Measurements from ENCODE around the gene ACOT12.
"Not testable (repeated sequence)": the region's sequence is repeated elsewhere in the genome, so short reads cannot be mapped to it uniquely, and the experiment has no call there.

Gene ACOT12

DNA sequence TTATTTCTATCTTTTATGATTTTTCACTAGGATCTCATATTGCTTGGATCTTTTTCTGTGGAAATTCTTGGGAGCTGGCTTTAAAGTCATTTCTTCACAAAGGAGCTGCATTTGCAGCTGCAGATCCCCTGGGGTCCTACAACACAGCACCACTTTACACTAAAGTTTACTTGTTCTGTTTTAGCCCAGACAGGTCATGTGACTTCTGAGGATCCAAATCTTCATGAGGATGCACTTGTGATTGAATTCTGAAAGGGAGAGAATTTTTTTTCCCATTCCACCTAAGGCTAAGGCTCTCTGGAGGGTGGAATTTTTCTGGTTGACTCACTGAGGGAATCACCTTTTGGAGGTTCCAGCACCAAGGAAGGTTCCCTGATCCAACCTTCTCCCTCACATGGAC is 43.4 kb downstream of the ACOT12 start:
- H3K27me3 ChIP-seq (ENCODE audit: low read depth, low read length), result no peaks in the 10 kb centered on the region
- H3K27ac ChIP-seq (ENCODE audit: low read length), result no peak overlapping the region
- no peak overlapping the region for H3K9ac ChIP-seq (ENCODE audit: low read length)
- no peaks in the 10 kb centered on the region for H3K9me3 ChIP-seq (ENCODE audit: insufficient read depth, low read length)
- no peaks in the 10 kb centered on the region for H3K36me3 ChIP-seq (replicated peaks; ENCODE audit: low read depth, low read length)
- H2AFZ ChIP-seq (ENCODE audit: low read depth, low read length), result no peak overlapping the region
- H3K4me2 ChIP-seq (ENCODE audit: low read length), result no peak overlapping the region
- H3K79me2 ChIP-seq (ENCODE audit: low read length), result no peaks in the 10 kb centered on the region
- TF ChIP-seq, protein P1, sequence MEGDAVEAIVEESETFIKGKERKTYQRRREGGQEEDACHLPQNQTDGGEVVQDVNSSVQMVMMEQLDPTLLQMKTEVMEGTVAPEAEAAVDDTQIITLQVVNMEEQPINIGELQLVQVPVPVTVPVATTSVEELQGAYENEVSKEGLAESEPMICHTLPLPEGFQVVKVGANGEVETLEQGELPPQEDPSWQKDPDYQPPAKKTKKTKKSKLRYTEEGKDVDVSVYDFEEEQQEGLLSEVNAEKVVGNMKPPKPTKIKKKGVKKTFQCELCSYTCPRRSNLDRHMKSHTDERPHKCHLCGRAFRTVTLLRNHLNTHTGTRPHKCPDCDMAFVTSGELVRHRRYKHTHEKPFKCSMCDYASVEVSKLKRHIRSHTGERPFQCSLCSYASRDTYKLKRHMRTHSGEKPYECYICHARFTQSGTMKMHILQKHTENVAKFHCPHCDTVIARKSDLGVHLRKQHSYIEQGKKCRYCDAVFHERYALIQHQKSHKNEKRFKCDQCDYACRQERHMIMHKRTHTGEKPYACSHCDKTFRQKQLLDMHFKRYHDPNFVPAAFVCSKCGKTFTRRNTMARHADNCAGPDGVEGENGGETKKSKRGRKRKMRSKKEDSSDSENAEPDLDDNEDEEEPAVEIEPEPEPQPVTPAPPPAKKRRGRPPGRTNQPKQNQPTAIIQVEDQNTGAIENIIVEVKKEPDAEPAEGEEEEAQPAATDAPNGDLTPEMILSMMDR (IDR thresholded peaks at IDR 0.05; ENCODE audit: low read depth, low read length), result no peak
- no peak for TF ChIP-seq EZH2phosphoT487 (IDR thresholded peaks at IDR 0.05; ENCODE audit: low read depth)
- no peak overlapping the region for H3K4me3 ChIP-seq (ENCODE audit: low read length)
- H4K20me1 ChIP-seq (ENCODE audit: insufficient read depth, low read length), result no peaks in the 10 kb centered on the region
- no peaks in the 10 kb centered on the region for H3K4me1 ChIP-seq (ENCODE audit: low read length)

GRCh38 chr5:81349161-81349560 is 44.8 kb downstream of the ACOT12 start:
- Histone ChIP-seq H2AFZ (ENCODE audit: low read depth, low read length) (no peak overlapping the region), H3K79me2 (ENCODE audit: low read length) (no peaks in the 10 kb centered on the region), H3K4me1 (ENCODE audit: low read length) (no peaks in the 10 kb centered on the region), H3K4me3 (ENCODE audit: low read length) (no peak overlapping the region), H3K27me3 (ENCODE audit: low read depth, low read length) (no peaks in the 10 kb centered on the region), H3K9me3 (ENCODE audit: insufficient read depth, low read length) (no peaks in the 10 kb centered on the region), H3K9ac (ENCODE audit: low read length) (no peak overlapping the region), H4K20me1 (ENCODE audit: insufficient read depth, low read length) (no peaks in the 10 kb centered on the region), H3K4me2 (ENCODE audit: low read length) (no peak overlapping the region), H3K36me3 (replicated peaks; ENCODE audit: low read depth, low read length) (no peaks in the 10 kb centered on the region), H3K27ac (ENCODE audit: low read length) (no peak overlapping the region)
- no peak for TF ChIP-seq EZH2phosphoT487 (IDR thresholded peaks at IDR 0.05; ENCODE audit: low read depth)
- TF ChIP-seq, protein P1 (IDR thresholded peaks at IDR 0.05; ENCODE audit: low read depth, low read length), result no peak

GRCh38 chr5:81345411-81346003 is 48.4 kb downstream of the ACOT12 start:
- no peaks in the 10 kb centered on the region for H3K79me2 ChIP-seq (ENCODE audit: low read length)
- no peaks in the 10 kb centered on the region for H3K27me3 ChIP-seq (ENCODE audit: low read depth, low read length)
- TF ChIP-seq, protein P1 (IDR thresholded peaks at IDR 0.05; ENCODE audit: low read depth, low read length), result no peak
- no peak for TF ChIP-seq EZH2phosphoT487 (IDR thresholded peaks at IDR 0.05; ENCODE audit: low read depth)
- no peak overlapping the region for H2AFZ ChIP-seq (ENCODE audit: low read depth, low read length)
- H3K9ac ChIP-seq (ENCODE audit: low read length), result no peak overlapping the region
- H3K4me1 ChIP-seq (ENCODE audit: low read length), result no peaks in the 10 kb centered on the region
- no peak overlapping the region for H3K27ac ChIP-seq (ENCODE audit: low read length)
- no peaks in the 10 kb centered on the region for H3K36me3 ChIP-seq (replicated peaks; ENCODE audit: low read depth, low read length)
- H3K9me3 ChIP-seq (ENCODE audit: insufficient read depth, low read length), result no peaks in the 10 kb centered on the region
- H3K4me3 ChIP-seq (ENCODE audit: low read length), result no peak overlapping the region
- H4K20me1 ChIP-seq (ENCODE audit: insufficient read depth, low read length), result no peaks in the 10 kb centered on the region
- H3K4me2 ChIP-seq (ENCODE audit: low read length), result no peak overlapping the region

- H3K4me2 ChIP-seq (ENCODE audit: low read length), result no peak overlapping the region
- no peak overlapping the region for H3K4me3 ChIP-seq (ENCODE audit: low read length)
- no peaks in the 10 kb centered on the region for H3K27me3 ChIP-seq (ENCODE audit: low read depth, low read length)
- H4K20me1 ChIP-seq (ENCODE audit: insufficient read depth, low read length), result no peaks in the 10 kb centered on the region
- H3K4me1 ChIP-seq (ENCODE audit: low read length), result no peaks in the 10 kb centered on the region
- no peaks in the 10 kb centered on the region for H3K9me3 ChIP-seq (ENCODE audit: insufficient read depth, low read length)
- no peaks in the 10 kb centered on the region for H3K36me3 ChIP-seq (replicated peaks; ENCODE audit: low read depth, low read length)
- H3K27ac ChIP-seq (ENCODE audit: low read length), result no peak overlapping the region
- H3K79me2 ChIP-seq (ENCODE audit: low read length), result no peaks in the 10 kb centered on the region
- no peak overlapping the region for H2AFZ ChIP-seq (ENCODE audit: low read depth, low read length)
- no peak overlapping the region for H3K9ac ChIP-seq (ENCODE audit: low read length)
- TF ChIP-seq, protein P1 (IDR thresholded peaks at IDR 0.05; ENCODE audit: low read depth, low read length), result no peak
- no peak for TF ChIP-seq EZH2phosphoT487 (IDR thresholded peaks at IDR 0.05; ENCODE audit: low read depth)
Observed at GRCh38 chr5:81344736-81345135, 49.2 kb downstream of the ACOT12 start.

DNA sequence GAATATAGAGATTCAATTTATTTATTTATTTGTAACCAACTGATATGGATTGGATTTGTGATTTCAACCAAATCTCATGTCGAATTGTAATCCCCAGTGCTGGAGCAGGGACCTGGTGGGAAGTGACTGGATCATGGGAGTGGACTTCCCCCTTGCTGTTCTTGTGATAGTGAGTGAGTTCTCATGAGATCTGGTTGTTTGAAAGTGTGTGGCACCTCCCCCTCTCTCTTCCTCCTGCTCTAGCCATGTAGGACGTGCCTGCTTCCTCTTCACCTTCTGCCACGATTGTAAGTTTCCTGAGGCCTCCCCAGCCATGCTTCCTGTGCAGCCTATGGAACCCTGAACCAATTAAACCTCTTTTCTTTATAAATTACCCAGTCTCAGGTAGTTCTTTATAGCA is 55.7 kb downstream of the ACOT12 start:
- not testable (repeated sequence) for H4K20me1 ChIP-seq (ENCODE audit: insufficient read depth, low read length); H3K9me3 ChIP-seq (ENCODE audit: insufficient read depth, low read length); H3K4me3 ChIP-seq (ENCODE audit: low read length); H3K27me3 ChIP-seq (ENCODE audit: low read depth, low read length); H3K9ac ChIP-seq (ENCODE audit: low read length); H2AFZ ChIP-seq (ENCODE audit: low read depth, low read length); H3K27ac ChIP-seq (ENCODE audit: low read length); H3K79me2 ChIP-seq (ENCODE audit: low read length); H3K4me1 ChIP-seq (ENCODE audit: low read length); H3K36me3 ChIP-seq (replicated peaks; ENCODE audit: low read depth, low read length); H3K4me2 ChIP-seq (ENCODE audit: low read length)

Measured in OCI-LY3 (cell line).